NCI-H345 (cell line): ENCODE measurements around the gene CAMK1D.

ENCODE experiments used
- DNase-seq: peaks from one replicate; lab custom pipeline; 2025; lab: John Stamatoyannopoulos, UW

The CAMK1D gene

DNA sequence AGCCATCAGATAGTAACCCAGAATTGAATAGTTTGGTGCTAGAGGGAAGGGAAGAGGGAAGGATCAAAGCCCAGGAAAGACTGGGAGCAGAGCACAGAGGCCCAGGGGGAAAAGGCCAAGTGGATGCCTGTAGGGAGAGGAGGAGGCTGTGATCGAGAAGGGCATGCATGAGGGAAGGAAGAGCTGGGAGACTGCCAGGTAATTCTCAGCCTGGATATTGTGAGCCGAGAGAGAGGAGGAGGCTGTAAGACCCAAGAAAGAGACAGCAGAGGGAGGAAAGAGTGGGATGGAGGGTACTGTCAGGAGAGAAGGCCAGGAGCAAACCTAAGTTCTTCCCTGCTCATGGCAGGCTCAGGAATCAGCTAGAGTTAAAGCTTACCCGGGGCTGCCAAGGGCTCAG, 474.0 kb downstream of the CAMK1D start:
- DNase-seq = no peak

DNA sequence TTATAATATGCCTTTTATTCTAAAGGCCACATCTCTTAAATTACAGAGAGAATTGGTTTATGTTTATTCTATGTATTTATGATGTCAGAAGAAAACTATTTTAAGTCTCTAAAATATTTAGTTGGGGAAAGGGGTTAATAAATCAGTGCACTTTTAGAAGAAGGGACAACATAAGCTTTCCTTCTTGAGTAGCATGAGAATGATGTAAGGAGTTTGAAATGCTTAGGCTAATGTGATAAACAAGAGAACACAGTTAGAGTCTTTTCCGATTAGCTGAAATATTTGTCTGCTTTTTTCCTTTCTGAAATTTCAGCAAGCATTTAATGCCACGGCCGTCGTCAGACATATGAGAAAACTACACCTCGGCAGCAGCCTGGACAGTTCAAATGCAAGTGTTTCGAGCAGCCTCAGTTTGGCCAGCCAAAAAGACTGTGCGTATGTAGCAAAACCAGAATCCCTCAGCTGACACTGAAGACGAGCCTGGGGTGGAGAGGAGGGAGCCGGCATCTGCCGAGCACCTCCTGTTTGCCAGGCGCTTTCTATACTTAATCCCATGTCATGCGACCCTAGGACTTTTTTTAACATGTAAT, 476.0 kb downstream of the CAMK1D start:
- no peak for DNase-seq

DNA sequence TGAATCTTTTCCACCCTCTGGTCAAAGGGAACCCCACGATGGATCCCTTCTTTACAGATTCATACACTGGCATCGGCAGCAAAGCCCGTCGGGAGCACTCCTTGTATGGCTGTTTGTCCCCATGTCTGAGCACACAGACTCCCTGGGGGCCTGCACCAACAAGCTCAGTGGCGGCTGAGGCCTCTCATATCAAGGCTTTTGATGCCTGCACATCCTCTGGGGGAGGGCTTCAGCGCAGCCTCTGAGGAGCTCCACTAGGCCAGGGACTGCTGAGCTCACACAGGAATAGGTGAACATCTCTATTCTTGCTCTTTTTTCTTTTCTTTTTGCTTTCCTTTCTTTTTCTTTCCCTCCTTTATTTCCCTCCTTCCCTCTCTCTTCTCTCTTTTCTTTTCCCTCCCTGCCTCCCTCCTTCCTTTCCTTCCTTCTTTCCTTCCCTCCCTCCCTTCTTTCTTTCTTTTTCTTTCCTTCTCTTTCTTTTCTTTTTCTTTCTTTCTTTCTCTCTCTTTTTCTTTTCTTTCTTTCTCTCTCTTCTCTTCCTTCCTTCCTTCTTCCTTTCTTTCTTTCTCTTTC, 477.5 kb downstream of the CAMK1D start:
- no peak for DNase-seq

DNA sequence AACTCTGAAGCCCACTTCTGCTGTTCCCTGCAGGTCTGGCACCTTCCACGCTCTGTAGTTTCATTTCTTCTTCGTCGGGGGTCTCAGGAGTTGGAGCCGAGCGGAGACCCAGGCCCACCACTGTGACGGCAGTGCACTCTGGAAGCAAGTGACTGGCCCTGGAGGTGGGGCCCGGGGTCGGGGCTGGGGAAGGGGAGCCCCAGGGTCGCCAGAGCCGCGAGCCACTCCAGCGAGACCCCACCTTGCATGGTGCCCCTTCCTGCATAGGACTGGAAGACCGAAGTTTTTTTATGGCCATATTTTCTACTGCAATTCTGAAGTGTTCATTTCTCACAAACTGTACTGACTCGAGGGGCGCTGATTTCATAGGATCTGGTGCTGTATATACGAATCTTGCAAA, 479.4 kb downstream of the CAMK1D start:
- DNase-seq = no peak

DNA sequence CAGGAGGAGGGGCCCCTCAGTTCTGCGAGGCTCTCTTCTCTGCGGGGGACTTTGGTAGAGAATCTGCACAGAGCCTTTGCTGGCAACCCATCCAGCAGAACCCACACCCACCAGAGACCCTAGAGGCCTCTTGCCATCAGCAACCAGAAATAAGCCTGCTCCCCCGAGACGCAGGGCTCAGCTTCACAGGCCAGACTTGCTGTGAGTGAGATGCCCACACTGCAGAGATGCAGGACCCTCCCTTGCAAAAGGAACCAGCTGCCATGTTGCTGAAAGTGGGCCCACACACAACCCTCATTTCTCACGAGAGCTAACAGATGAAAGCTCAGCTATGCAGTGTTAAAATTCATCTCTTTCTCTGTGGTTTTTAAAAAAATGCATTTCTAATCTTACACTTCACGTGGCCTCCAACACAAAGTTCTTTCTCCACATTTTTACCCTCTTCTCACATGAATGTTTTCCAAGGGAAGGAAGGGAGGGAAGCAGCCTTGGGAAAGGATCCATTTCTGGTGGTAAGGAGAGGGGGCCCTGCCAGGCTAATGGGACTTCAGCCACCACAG, 480.6 kb downstream of the CAMK1D start:
- no peak for DNase-seq

DNA sequence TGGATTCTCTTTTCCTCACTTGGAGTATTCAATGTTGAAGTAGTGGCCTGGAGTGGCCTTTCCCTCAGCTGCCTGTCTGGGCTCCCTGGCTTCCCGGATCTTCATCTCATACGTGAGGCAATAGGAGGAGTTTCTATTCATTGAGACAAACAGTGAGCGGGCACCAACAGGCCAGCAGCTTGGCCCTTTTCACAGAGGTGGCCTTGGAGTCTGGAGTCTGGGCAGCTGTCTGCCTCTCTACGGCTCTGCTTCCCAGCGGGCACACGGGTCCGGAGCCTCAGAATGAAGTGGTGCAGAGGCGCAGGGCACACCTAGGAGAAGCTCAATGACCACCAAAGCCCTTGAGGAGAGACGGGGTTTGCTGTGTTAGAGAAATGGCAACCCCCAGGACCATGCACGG, 482.7 kb downstream of the CAMK1D start:
- no peak for DNase-seq

DNA sequence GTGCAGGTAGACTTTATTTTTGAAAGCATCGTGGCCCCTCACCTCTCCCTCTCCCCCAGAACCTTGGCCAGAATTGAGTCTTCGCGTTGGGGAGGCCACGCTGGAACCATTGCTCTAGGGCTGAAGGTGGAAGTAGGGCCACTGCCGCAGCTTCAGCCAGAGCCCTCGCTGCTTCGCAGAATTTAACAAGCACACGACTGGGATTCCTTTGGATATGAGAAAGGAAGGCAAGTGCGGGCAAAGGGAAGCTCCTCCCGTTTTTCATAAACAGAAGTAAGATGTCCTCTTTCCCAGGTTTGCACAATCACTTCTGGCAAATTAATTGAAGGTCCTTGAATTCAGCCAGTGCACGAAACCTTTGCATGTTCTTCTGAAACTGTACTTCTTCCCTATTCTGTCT, 484.1 kb downstream of the CAMK1D start:
- no peak for DNase-seq

DNA sequence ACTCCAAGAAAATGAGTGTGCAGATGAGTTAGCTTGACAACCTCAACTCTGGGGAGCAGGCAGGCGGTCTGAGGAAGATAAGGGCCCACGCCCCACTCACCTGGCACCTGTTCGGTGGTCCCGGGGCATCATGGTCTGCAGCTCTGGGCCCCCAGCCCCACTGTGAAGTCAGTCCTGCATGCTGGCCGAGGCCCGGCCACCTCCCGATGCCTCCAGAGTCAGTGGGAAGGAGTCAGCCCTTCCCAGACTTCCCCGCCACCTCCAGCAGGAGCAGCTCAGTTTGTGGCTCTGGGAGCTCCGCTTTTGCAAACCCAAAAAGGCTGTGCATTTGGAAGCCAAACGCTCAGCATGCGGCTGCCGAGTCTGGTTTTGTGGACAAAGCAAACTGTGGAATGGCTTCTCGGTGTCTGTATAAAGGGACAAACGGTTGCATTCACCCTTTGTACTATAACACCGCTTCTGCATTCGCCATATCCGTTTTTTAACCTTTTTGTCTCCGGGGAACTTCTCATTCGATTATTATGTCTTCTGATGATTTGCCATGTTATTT, 484.8 kb downstream of the CAMK1D start:
- no peak for DNase-seq

DNA sequence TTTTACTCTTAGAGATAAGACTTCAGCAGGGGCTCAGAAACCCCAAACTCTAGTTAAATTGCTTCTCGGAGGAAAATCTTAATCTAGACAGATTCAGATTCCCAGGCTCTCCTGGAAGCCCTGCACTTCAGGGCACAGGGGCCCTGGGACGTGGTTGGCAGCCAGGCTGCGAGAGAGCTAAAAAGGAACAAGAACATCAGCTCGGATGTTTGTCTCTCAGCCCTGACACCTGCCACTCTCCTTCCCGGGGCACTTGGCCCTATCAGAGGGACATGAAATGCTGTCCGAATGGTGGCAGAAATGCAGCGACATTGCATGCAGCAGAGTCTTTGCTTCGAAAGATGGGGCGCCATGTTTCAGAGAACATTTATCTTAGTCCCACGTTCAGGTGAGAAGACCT, 485.4 kb downstream of the CAMK1D start:
- no peak for DNase-seq

DNA sequence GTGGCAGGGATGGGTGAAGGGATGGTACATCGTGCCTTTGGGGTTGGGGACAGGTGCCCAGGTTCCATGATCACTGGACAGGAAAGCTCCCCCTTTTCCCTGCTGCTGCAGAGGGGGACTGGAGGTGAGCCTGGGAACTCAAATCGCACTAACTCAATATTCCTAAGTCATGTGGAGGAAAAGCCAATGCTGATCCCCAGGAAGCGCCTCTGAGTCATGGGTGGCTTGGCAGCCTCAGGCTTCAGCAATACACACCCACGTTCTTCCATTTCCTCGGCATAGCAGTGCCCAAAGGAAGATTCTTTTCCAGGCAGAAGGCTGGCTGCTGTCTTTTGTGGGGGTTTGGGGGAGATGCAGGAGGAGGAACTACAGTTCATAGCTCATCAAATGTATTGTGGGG, 486.4 kb downstream of the CAMK1D start:
- no peak for DNase-seq

DNA sequence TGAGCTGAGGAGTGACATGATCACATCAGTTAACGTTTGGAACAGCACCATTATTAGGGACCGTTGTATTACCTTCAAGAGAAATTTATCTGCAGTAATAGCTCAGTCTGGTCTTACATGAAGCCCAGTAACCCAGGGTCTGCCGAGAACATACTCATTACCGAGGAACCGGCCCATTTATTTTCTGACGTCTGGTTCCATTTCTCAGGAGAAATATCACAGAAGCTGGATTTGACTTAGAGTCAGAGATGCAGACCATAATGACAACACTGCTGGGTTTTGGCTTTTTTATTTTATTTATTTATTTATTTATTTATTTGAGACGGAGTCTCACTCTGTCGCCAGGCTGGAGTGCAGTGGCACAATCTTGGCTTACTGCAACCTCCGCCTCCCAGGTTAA, 489.0 kb downstream of the CAMK1D start:
- DNase-seq = no peak

DNA sequence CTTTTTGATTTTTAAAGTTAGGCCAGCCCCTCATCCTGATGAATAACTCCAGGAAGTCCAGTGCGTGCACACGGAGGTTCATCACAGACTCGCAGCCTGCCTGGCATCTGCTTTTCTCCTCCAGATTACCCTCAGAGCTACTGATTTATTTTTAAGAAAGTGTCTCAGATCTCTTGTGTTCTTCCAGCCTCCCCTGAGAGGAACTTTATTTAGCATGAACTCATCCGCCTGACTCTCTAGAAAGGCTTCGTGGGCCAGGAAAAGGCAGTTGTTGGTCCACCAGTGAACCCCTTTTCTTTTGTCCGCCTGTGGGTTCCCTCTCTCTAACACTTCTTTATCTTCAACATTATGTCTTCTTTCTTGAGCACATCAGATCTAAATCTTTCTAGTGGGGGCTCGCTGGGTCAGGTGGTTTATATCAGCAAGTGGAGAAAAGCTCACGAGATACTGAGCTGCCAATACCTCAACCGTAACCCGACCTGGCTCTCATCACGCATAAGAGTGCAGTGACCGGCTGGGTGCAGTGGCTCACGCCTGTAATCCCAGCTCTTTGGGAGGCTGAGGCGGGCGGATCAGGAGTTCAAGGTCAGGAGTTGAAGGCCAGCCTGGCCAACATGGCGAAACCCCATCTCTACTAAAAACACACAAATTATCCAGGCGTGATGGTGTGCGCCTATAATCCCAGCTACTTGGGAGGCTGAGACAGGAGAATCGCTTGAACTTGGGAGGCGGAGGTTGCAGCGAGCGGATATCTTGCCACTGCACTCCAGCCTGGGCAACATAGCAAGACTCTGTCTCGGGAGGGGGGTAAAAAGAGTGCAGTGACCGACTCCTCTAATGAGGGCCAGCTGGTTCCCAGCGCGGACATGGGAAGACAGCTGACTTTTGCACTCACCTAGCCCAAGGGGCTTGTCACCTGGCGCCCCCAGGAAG, 489.9 kb downstream of the CAMK1D start:
- no peak for DNase-seq

DNA sequence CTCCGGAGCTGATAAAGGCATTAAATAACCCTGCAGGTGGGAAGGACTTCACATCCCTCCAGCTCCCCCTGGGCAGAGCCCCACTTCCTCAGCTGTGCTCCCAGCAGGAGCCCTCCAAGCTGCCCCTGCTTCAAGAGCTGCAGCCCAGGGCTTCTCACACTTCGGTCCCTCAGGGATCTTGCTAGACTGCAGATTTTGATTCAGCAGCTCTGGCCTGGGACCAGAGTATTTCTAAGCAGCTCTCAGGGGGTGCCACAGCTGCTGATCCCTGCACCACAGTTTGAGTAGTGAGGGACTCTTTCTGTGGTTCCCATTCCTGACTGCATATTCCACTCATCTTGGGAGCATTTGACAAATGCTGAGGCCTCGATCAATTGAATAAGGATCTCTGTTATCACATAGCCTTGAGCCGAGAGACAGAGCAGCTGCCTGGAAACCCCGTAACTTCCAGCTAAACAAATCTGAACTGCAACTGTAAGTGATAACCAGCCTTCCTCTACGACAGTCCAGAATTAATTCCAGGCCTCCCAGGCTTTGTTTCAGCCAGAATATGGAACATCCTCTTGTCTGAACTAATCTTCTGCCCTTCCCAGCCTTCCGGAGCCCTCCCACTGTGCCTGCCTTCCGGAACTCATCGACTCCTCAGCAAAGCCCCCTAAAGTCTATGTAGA, 490.7 kb downstream of the CAMK1D start:
- DNase-seq = no peak

DNA sequence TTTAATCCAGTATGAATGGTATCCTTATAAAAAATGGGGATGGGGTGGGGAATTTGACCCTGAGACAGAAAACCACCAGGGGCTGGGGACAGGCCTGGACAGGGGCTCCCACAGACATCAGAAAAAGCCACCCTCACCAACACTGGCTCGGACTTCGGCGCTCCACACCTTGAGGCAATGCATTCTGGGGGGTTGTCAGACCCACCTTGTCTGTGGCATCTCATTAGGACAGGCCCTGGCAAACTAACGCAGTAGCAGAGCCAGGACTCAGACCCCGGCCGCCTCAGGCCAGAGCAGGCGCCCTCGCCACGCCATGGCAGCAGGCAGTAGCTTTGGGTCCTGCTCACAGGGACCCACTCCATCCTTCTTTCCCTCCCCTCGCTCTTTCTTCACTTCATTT, 492.1 kb downstream of the CAMK1D start:
- DNase-seq = no peak

DNA sequence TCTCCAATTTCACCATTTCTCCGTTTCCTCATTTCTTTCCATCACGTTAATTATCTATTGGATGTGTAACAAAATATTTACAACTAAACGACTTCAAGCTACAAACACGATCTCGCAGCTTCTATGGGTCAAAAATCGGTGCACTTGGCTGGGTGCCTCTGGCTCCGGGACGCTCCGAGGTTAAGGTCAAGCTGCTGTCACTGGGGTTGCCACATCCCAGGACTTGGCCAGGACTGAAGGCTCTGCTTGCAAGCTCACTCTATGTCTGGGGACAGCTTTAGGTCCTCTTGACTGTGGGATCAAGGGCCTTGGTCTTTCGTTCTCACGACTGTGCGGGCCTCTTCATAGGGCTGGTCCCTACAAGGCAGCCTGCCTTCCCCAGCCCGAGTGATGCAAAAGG, 492.5 kb downstream of the CAMK1D start:
- no peak for DNase-seq

DNA sequence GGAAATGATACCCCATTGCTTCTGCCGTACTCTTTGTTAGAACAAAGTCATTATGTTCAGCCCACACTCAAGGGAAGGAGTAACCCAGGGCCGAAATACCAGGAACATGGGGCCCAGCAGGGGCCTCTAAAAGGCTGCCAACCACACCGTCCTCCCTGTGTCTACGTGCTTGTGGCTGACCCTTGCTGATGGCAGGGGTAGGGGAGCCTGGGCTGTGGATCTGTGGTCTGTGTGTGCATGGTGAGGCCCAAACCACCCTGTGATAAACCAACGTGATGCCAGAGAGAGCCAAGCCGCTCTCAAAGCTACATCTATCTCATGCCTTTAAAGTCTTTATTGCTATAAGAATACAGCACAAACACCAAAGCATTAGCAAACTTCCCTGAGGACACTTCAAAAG, 493.0 kb downstream of the CAMK1D start:
- no peak for DNase-seq

DNA sequence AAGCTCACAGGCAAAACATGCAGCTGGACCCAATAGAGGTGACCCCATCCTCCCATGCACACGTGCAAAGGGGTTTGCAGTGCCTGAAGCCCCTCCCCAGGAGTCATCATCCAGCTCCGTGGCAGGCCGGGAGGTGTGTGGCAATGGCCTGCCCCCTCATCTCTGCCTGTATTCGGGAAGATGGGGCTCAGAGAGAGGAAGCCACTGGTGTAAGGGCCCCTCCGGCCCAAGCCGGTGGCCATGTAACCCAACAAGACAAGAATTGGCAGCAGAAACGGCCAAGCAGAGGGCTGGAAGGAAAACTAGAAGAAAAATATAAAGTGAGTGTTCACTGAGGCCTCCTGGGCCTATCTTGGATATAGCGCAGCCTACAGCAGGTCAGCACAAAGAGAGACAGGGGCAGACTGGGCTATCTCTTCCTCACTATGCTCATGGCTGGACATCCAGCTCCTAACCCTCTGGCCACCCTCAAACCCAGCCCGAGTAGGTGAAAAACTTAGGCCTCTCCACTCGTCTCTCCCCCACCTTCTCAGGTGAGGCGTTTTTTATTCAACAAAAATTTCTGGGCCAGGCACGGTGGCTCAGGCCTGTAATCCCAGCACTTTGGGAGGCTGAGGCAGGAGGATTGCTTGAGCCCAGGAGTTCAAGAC, 494.1 kb downstream of the CAMK1D start:
- DNase-seq = no peak

DNA sequence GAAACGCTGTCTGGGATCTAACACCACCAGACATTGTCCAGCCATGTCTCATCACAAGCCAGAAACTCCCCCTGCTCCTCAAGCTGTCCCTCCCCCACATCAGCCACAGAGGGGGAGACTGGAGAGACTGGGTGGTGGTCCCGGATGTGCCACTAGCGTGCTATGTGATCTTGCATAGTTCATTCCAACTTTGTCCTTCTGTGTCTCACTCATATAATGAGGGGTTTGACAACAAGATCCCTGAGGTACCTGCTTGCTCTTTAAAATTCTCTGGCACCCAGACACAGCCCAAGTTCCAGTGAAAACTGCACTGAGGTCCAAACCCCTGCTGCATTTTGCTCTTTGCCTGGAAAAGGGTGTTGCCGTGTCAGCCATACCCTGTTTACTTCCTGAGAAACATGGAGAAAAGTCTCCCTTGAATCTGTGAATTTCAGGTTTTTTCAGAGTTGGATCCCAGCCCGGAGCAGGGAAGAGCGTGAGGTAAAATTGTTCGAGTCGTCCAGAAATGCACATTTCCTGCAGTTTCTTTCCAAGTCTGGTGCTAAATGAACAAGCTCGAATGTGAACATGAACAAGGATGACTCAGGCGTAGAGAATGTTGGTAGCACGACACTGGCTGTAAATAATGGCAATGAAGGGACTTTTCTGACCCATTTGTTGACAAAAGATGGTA, 495.6 kb downstream of the CAMK1D start:
- no peak for DNase-seq

DNA sequence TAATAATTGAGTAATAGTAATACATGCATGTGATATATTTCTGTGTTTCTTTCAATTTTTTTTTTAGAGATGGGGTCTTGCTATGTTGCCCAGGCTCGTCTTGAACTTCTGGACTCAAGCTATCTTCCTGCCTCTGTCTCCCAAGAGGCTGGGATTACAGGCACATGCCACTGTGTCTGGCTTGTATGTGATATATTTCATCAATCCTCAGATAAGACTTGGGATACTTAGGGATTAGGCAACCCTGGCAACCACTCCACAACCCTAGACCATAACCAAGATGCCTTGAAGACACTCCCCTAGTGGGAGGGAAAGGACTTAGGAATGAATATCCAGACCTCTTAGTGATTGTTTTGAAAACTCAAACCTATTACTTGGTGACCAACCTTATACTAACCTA, 497.4 kb downstream of the CAMK1D start:
- no peak for DNase-seq

DNA sequence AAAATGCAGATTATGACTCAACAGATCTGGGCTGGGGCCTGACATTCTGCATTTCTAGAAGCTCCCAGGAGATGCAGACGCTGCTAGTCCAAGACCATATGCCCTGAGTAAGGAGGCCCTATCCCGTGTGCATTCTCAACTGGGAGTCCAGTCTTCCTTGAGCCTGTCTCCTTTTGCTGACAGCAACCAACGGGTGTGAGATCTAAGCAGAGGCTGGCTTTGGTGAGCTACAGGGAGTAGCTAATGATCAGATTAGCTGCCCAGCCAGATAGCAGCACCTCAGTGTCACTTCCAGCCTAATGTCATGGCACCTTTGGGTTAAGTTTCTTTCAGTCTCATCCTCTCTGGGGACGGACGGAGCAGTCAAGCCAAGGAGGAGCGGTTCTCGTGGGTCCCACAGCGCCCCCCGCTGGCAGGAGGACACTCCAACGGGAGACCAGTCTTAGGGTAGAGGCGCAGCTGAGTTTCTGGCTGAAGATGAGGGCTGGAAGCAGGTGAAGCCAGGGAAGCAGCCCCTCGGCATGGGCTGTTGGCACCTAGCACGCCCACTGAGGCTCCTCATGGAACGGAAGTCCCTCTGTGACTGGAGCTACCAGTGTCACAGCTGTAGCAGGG, 498.1 kb downstream of the CAMK1D start:
- no peak for DNase-seq
